ENCODE results near the gene TMC1. TPM values are rescaled to one million over a fixed set of nuclear protein-coding genes. Genes with fewer than 3 reads are reported as not detected.
"Not testable (repeated sequence)": the region's sequence is repeated elsewhere in the genome, so short reads cannot be mapped to it uniquely, and the experiment has no call there.

Gene TMC1
- total and polyA plus RNA-seq, 8 donors: 0.33 to 0.73 TPM; not detected in 6

DNA sequence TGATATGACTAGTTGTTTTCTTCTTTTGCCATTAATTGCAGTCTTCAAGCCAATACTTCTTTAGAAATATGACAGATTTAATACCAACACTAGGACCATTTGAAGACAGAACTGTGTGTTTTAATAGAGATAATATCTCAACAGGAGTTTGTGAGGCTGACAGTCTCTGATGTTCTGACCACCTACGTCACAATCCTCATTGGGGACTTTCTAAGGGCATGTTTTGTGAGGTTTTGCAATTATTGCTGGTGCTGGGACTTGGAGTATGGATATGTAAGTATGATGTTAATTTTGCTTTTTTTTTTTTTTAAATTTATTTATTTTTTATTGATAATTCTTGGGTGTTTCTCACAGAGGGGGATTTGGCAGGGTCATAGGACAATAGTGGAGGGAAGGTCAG, 283.8 kb downstream of the TMC1 start:
- WGBS, 5 donors: 64 to 88% (median 78%) methylated on average over 1 of the region's 1 CpG

DNA sequence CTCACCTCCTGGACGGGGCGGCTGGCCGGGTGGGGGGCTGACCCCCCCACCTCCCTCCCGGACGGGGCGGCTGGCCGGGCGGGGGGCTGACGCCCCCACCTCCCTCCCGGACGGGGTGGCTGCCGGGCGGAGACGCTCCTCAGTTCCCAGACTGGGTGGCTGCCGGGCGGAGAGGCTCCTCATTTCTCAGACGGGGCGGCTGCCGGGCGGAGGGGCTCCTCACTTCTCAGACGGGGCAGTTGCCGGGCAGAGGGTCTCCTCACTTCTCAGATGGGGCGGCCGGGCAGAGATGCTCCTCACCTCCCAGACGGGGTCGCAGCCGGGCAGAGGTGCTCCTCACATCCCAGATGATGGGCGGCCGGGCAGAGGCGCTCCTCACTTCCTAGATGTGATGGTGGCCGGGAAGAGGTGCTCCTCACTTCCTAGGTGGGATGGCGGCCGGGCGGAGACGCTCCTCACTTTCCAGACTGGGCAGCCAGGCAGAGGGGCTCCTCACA, 285.0 kb downstream of the TMC1 start:
- H3K36me3 ChIP-seq; intact Hi-C loops (cut with DNase I; ENCODE audit: low total_unique reads); H3K9me3 ChIP-seq; H3K27me3 ChIP-seq; H3K4me3 ChIP-seq; H3K27ac ChIP-seq; H3K4me1 ChIP-seq; DNase-seq: not testable (repeated sequence)
- 94 to 96% (median 96%) methylated on average over 5 to 27 of the region's 35 CpGs; no CpG with 5 or more reads in 1 of the 5 donors for WGBS, 5 donors

More for the DNA sequence above, 283.8 kb downstream of the TMC1 start:
- H3K4me1 ChIP-seq: no peaks in the 10 kb centered on the region
- H3K36me3 ChIP-seq: no peaks in the 10 kb centered on the region
- H3K9me3 ChIP-seq: peaks cover 0 to 6% (median 0%) of the 10 kb centered on the region in 4 donors
- TF ChIP-seq EP300 (IDR thresholded peaks at IDR 0.05) (no peak), POLR2AphosphoS5 (IDR thresholded peaks at IDR 0.05) (no peak), POLR2A (IDR thresholded peaks at IDR 0.05) (no peak)
- TF ChIP-seq, protein P1, sequence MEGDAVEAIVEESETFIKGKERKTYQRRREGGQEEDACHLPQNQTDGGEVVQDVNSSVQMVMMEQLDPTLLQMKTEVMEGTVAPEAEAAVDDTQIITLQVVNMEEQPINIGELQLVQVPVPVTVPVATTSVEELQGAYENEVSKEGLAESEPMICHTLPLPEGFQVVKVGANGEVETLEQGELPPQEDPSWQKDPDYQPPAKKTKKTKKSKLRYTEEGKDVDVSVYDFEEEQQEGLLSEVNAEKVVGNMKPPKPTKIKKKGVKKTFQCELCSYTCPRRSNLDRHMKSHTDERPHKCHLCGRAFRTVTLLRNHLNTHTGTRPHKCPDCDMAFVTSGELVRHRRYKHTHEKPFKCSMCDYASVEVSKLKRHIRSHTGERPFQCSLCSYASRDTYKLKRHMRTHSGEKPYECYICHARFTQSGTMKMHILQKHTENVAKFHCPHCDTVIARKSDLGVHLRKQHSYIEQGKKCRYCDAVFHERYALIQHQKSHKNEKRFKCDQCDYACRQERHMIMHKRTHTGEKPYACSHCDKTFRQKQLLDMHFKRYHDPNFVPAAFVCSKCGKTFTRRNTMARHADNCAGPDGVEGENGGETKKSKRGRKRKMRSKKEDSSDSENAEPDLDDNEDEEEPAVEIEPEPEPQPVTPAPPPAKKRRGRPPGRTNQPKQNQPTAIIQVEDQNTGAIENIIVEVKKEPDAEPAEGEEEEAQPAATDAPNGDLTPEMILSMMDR (IDR thresholded peaks at IDR 0.05): no peak
- no peak overlapping the region for H3K27ac ChIP-seq
- H3K27me3 ChIP-seq: no peaks in the 10 kb centered on the region
- no peak for DNase-seq
- no peak overlapping the region for H3K4me3 ChIP-seq
- intact Hi-C loops (cut with DNase I; ENCODE audit: low total_unique reads): no loop called here

GRCh38 chr9:72807765-72808445, 286.5 kb downstream of the TMC1 start:
- DNase-seq: no peak
- H3K4me1 ChIP-seq: no peaks in the 10 kb centered on the region
- H3K4me3 ChIP-seq: no peak overlapping the region
- H3K27me3 ChIP-seq: no peaks in the 10 kb centered on the region
- WGBS, 5 donors: 79 to 91% (median 85%) methylated on average over 2 of the region's 2 CpGs
- intact Hi-C loops (cut with DNase I; ENCODE audit: low total_unique reads): no loop called here
- H3K36me3 ChIP-seq: no peaks in the 10 kb centered on the region
- H3K27ac ChIP-seq: no peak overlapping the region
- TF ChIP-seq, protein P1 (IDR thresholded peaks at IDR 0.05): peak in 1 of 7 experiments; percentile 16
- no peak for TF ChIP-seq POLR2A (IDR thresholded peaks at IDR 0.05)
- peaks cover 0 to 6% (median 0%) of the 10 kb centered on the region in 4 donors for H3K9me3 ChIP-seq

- Histone ChIP-seq H3K4me1 (no peaks in the 10 kb centered on the region), H3K27ac (no peak overlapping the region), H3K36me3 (no peaks in the 10 kb centered on the region), H3K4me3 (no peak overlapping the region), H3K27me3 (no peaks in the 10 kb centered on the region), H3K9me3 (peaks cover 0 to 6% (median 0%) of the 10 kb centered on the region in 4 donors)
- intact Hi-C loops (cut with DNase I; ENCODE audit: low total_unique reads): no loop called here
- 64 to 86% (median 70%) methylated on average over 2 of the region's 2 CpGs for WGBS, 5 donors
- DNase-seq: no peak
- TF ChIP-seq POLR2A (IDR thresholded peaks at IDR 0.05): no peak
- no peak for TF ChIP-seq EP300 (IDR thresholded peaks at IDR 0.05)
- TF ChIP-seq POLR2AphosphoS5 (IDR thresholded peaks at IDR 0.05): no peak
- TF ChIP-seq, protein P1 (IDR thresholded peaks at IDR 0.05): no peak
Measured at GRCh38 chr9:72808446-72808768, 287.0 kb downstream of the TMC1 start.

DNA sequence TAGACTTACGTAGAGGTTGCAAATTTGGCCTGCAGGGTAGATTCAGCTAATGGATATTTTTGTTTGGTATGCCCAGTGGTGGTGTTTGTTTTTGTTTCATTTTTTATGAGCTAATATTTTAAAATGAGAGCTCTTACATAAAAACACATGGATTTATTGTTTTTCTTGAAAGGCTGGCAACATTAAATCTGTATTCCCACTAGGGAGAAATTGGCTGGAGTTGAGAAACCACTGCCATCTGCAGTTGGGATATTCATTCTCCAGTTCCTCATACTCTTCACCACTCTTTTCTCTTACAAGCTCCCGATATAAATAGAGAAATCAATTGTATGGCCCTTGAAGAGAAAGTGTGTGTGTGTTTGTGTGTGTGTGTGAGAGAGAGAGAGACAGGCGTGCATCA, 288.2 kb downstream of the TMC1 start:
- Histone ChIP-seq H3K36me3 (no peaks in the 10 kb centered on the region), H3K4me3 (no peak overlapping the region), H3K9me3 (no peaks in the 10 kb centered on the region), H3K4me1 (no peaks in the 10 kb centered on the region), H3K27me3 (no peaks in the 10 kb centered on the region), H3K27ac (no peak overlapping the region)
- TF ChIP-seq, protein P1 (IDR thresholded peaks at IDR 0.05): no peak
- TF ChIP-seq POLR2A (IDR thresholded peaks at IDR 0.05) (no peak), POLR2AphosphoS5 (IDR thresholded peaks at IDR 0.05) (no peak), EP300 (IDR thresholded peaks at IDR 0.05) (no peak)
- DNase-seq: no peak
- WGBS, 5 donors: 72 to 95% (median 93%) methylated on average over 3 of the region's 3 CpGs
- intact Hi-C loops (cut with DNase I; ENCODE audit: low total_unique reads): no loop called here

Data from stomach (tissue), 9 donors.